ENCODE data around the gene PIK3C2G.

The PIK3C2G gene

GRCh38 chr12:18259906-18260682, 1.2 kb upstream of the PIK3C2G start:
- H3K9me3 ChIP-seq, result no peaks in the 10 kb centered on the region
- DNase-seq (ENCODE audit: low spot score in 2 of 2), result no peak
- no peak overlapping the region for H3K4me3 ChIP-seq
- in situ Hi-C loops (cut with MboI; ENCODE audit: low sequenced_read_pairs), result no loop called here
- no peaks in the 10 kb centered on the region for H3K36me3 ChIP-seq (replicated peaks)
- no peaks in the 10 kb centered on the region for H3K4me1 ChIP-seq
- H3K27me3 ChIP-seq (ENCODE audit: low read depth), result no peaks in the 10 kb centered on the region

- no peaks in the 10 kb centered on the region for H3K9me3 ChIP-seq
- no peak for DNase-seq (ENCODE audit: low spot score in 2 of 2)
- no peak overlapping the region for H3K4me3 ChIP-seq
- no peaks in the 10 kb centered on the region for H3K4me1 ChIP-seq
- no peaks in the 10 kb centered on the region for H3K27me3 ChIP-seq (ENCODE audit: low read depth)
- H3K36me3 ChIP-seq (replicated peaks), result no peaks in the 10 kb centered on the region
- in situ Hi-C loops (cut with MboI; ENCODE audit: low sequenced_read_pairs), result no loop called here
Observed at GRCh38 chr12:18261906-18262305, 588 bp downstream of the PIK3C2G start.

- no peaks in the 10 kb centered on the region for H3K9me3 ChIP-seq
- no peaks in the 10 kb centered on the region for H3K4me1 ChIP-seq
- H3K36me3 ChIP-seq (replicated peaks), result no peaks in the 10 kb centered on the region
- H3K27me3 ChIP-seq (ENCODE audit: low read depth), result no peaks in the 10 kb centered on the region
- no peak overlapping the region for H3K4me3 ChIP-seq
- no peak for DNase-seq (ENCODE audit: low spot score in 2 of 2)
- in situ Hi-C loops (cut with MboI; ENCODE audit: low sequenced_read_pairs), result no loop called here
Observed at GRCh38 chr12:18262514-18262913, 1.2 kb downstream of the PIK3C2G start.

- Histone ChIP-seq H3K4me1 (no peaks in the 10 kb centered on the region), H3K36me3 (replicated peaks) (no peaks in the 10 kb centered on the region), H3K27me3 (ENCODE audit: low read depth) (no peaks in the 10 kb centered on the region), H3K9me3 (no peaks in the 10 kb centered on the region), H3K4me3 (no peak overlapping the region)
- in situ Hi-C loops (cut with MboI; ENCODE audit: low sequenced_read_pairs), result no loop called here
- DNase-seq (ENCODE audit: low spot score in 2 of 2), result no peak
Observed at GRCh38 chr12:18264581-18265075, 3.3 kb downstream of the PIK3C2G start.

GRCh38 chr12:18267427-18268099, 6.2 kb downstream of the PIK3C2G start:
- no peaks in the 10 kb centered on the region for H3K36me3 ChIP-seq (replicated peaks)
- in situ Hi-C loops (cut with MboI; ENCODE audit: low sequenced_read_pairs), result no loop called here
- no peak overlapping the region for H3K4me3 ChIP-seq
- no peak for DNase-seq (ENCODE audit: low spot score in 2 of 2)
- no peaks in the 10 kb centered on the region for H3K9me3 ChIP-seq
- no peaks in the 10 kb centered on the region for H3K4me1 ChIP-seq
- no peaks in the 10 kb centered on the region for H3K27me3 ChIP-seq (ENCODE audit: low read depth)

- no peaks in the 10 kb centered on the region for H3K27me3 ChIP-seq (ENCODE audit: low read depth)
- in situ Hi-C loops (cut with MboI; ENCODE audit: low sequenced_read_pairs), result no loop called here
- H3K36me3 ChIP-seq (replicated peaks), result no peaks in the 10 kb centered on the region
- DNase-seq (ENCODE audit: low spot score in 2 of 2), result no peak
- no peak overlapping the region for H3K4me3 ChIP-seq
- no peaks in the 10 kb centered on the region for H3K9me3 ChIP-seq
- peaks cover 3% of the 10 kb centered on the region; the same call in 1 of the 2 replicates for H3K4me1 ChIP-seq
Observed at GRCh38 chr12:18270958-18271460, 9.7 kb downstream of the PIK3C2G start.

GRCh38 chr12:18275981-18276380, 14.7 kb downstream of the PIK3C2G start:
- Histone ChIP-seq H3K4me3 (no peak overlapping the region), H3K9me3 (no peaks in the 10 kb centered on the region), H3K36me3 (replicated peaks) (no peaks in the 10 kb centered on the region), H3K4me1 (peaks cover 3% of the 10 kb centered on the region; the same call in 1 of the 2 replicates), H3K27me3 (ENCODE audit: low read depth) (no peaks in the 10 kb centered on the region)
- in situ Hi-C loops (cut with MboI; ENCODE audit: low sequenced_read_pairs), result no loop called here
- DNase-seq (ENCODE audit: low spot score in 2 of 2), result no peak

- DNase-seq (ENCODE audit: low spot score in 2 of 2), result no peak
- Histone ChIP-seq H3K4me1 (peaks cover 3% of the 10 kb centered on the region; the same call in 1 of the 2 replicates), H3K36me3 (replicated peaks) (no peaks in the 10 kb centered on the region), H3K9me3 (no peaks in the 10 kb centered on the region), H3K4me3 (no peak overlapping the region), H3K27me3 (ENCODE audit: low read depth) (no peaks in the 10 kb centered on the region)
- in situ Hi-C loops (cut with MboI; ENCODE audit: low sequenced_read_pairs), result no loop called here
Observed at GRCh38 chr12:18277196-18277595, 15.9 kb downstream of the PIK3C2G start.

- in situ Hi-C loops (cut with MboI; ENCODE audit: low sequenced_read_pairs), result no loop called here
Observed at GRCh38 chr12:18280728-18281127, 19.4 kb downstream of the PIK3C2G start.

GRCh38 chr12:18281941-18282340, 20.6 kb downstream of the PIK3C2G start:
- DNase-seq (ENCODE audit: low spot score in 2 of 2), result no peak
- Histone ChIP-seq H3K36me3 (replicated peaks) (no peaks in the 10 kb centered on the region), H3K4me3 (no peak overlapping the region), H3K4me1 (no peaks in the 10 kb centered on the region), H3K27me3 (ENCODE audit: low read depth) (no peaks in the 10 kb centered on the region), H3K9me3 (no peaks in the 10 kb centered on the region)
- in situ Hi-C loops (cut with MboI; ENCODE audit: low sequenced_read_pairs), result no loop called here

More at GRCh38 chr12:18280728-18281127, 19.4 kb downstream of the PIK3C2G start:
- Histone ChIP-seq H3K4me1 (peaks cover 3% of the 10 kb centered on the region; the same call in 1 of the 2 replicates), H3K27me3 (ENCODE audit: low read depth) (no peaks in the 10 kb centered on the region), H3K9me3 (no peaks in the 10 kb centered on the region), H3K36me3 (replicated peaks) (no peaks in the 10 kb centered on the region), H3K4me3 (no peak overlapping the region)
- no peak for DNase-seq (ENCODE audit: low spot score in 2 of 2)

GRCh38 chr12:18283831-18284230, 22.5 kb downstream of the PIK3C2G start:
- Histone ChIP-seq H3K36me3 (replicated peaks) (no peaks in the 10 kb centered on the region), H3K4me3 (no peak overlapping the region), H3K9me3 (no peaks in the 10 kb centered on the region), H3K4me1 (no peaks in the 10 kb centered on the region), H3K27me3 (ENCODE audit: low read depth) (no peaks in the 10 kb centered on the region)
- in situ Hi-C loops (cut with MboI; ENCODE audit: low sequenced_read_pairs), result no loop called here
- DNase-seq (ENCODE audit: low spot score in 2 of 2), result no peak

- in situ Hi-C loops (cut with MboI; ENCODE audit: low sequenced_read_pairs), result no loop called here
- H3K36me3 ChIP-seq (replicated peaks), result no peaks in the 10 kb centered on the region
- H3K4me1 ChIP-seq, result no peaks in the 10 kb centered on the region
- DNase-seq (ENCODE audit: low spot score in 2 of 2), result no peak
- H3K27me3 ChIP-seq (ENCODE audit: low read depth), result no peaks in the 10 kb centered on the region
- H3K9me3 ChIP-seq, result no peaks in the 10 kb centered on the region
- H3K4me3 ChIP-seq, result no peak overlapping the region
Observed at GRCh38 chr12:18284386-18284785, 23.1 kb downstream of the PIK3C2G start.

GRCh38 chr12:18285161-18285560, 23.8 kb downstream of the PIK3C2G start:
- H3K4me3 ChIP-seq, result no peak overlapping the region
- H3K27me3 ChIP-seq (ENCODE audit: low read depth), result no peaks in the 10 kb centered on the region
- H3K9me3 ChIP-seq, result no peaks in the 10 kb centered on the region
- H3K4me1 ChIP-seq, result no peaks in the 10 kb centered on the region
- in situ Hi-C loops (cut with MboI; ENCODE audit: low sequenced_read_pairs), result no loop called here
- no peak for DNase-seq (ENCODE audit: low spot score in 2 of 2)
- H3K36me3 ChIP-seq (replicated peaks), result no peaks in the 10 kb centered on the region

GRCh38 chr12:18290386-18290785, 29.1 kb downstream of the PIK3C2G start:
- no peaks in the 10 kb centered on the region for H3K9me3 ChIP-seq
- DNase-seq (ENCODE audit: low spot score in 2 of 2), result no peak
- H3K36me3 ChIP-seq (replicated peaks), result no peaks in the 10 kb centered on the region
- no peaks in the 10 kb centered on the region for H3K27me3 ChIP-seq (ENCODE audit: low read depth)
- in situ Hi-C loops (cut with MboI; ENCODE audit: low sequenced_read_pairs), result no loop called here
- H3K4me3 ChIP-seq, result no peak overlapping the region
- no peaks in the 10 kb centered on the region for H3K4me1 ChIP-seq
